B cell (primary cell): ENCODE results near the gene ARHGAP35.
"Not testable (repeated sequence)": the region's sequence is repeated elsewhere in the genome, so short reads cannot be mapped to it uniquely, and the experiment has no call there.

Source experiments
- EZH2 ChIP-seq: IDR thresholded peaks from 2 replicates; pipeline ENCODE4 v1.6.1; 2012; ENCODE audit warnings: borderline replicate concordance, low read depth, mild to moderate bottlenecking, moderate library complexity, low read length; ENCODE audit not compliant: insufficient read depth, poor library complexity, severe bottlenecking
- TF ChIP-seq, protein P1 (sequence below): fragments of 200-600 bp; IDR thresholded peaks from one replicate; pipeline ENCODE4 v1.8.0; 2022; ENCODE audit warnings: antibody characterized with exemption, mild to moderate bottlenecking

DNA sequence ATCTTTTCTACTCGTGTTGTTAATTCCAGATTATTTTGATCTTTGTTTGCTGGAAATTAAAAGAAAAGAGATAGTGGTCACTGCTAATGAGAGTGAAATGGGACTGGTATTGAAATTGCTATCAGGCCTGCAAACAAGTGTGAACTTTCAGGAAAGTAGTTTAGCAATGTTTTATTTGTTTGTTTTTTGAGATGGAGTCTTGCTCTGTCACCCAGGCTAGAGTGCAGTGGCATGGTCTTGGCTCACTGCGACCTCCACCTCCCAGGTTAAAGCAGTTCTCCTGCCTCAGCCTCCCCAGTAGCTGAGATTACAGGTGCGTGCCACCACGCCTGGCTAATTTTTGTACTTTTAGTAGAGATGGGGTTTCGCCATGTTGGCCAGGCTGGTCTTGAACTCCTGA, 10.4 kb downstream of the ARHGAP35 start:
- TF ChIP-seq, protein P1, sequence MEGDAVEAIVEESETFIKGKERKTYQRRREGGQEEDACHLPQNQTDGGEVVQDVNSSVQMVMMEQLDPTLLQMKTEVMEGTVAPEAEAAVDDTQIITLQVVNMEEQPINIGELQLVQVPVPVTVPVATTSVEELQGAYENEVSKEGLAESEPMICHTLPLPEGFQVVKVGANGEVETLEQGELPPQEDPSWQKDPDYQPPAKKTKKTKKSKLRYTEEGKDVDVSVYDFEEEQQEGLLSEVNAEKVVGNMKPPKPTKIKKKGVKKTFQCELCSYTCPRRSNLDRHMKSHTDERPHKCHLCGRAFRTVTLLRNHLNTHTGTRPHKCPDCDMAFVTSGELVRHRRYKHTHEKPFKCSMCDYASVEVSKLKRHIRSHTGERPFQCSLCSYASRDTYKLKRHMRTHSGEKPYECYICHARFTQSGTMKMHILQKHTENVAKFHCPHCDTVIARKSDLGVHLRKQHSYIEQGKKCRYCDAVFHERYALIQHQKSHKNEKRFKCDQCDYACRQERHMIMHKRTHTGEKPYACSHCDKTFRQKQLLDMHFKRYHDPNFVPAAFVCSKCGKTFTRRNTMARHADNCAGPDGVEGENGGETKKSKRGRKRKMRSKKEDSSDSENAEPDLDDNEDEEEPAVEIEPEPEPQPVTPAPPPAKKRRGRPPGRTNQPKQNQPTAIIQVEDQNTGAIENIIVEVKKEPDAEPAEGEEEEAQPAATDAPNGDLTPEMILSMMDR, result not testable (repeated sequence)
- TF ChIP-seq EZH2, result not testable (repeated sequence)
